GM12874 (cell line): ENCODE results near the gene UAP1L1.

Source experiments
- TF ChIP-seq, protein P1 (sequence below): IDR thresholded peaks from 2 replicates; pipeline ENCODE4 v1.5.1; 2011; ENCODE audit warnings: low read depth, mild to moderate bottlenecking, control low read depth, low read length, moderate library complexity; ENCODE audit not compliant: insufficient read depth

UAP1L1 gene

GRCh38 chr9:137044502-137045177, 32.7 kb upstream of the UAP1L1 start:
- TF ChIP-seq, protein P1, sequence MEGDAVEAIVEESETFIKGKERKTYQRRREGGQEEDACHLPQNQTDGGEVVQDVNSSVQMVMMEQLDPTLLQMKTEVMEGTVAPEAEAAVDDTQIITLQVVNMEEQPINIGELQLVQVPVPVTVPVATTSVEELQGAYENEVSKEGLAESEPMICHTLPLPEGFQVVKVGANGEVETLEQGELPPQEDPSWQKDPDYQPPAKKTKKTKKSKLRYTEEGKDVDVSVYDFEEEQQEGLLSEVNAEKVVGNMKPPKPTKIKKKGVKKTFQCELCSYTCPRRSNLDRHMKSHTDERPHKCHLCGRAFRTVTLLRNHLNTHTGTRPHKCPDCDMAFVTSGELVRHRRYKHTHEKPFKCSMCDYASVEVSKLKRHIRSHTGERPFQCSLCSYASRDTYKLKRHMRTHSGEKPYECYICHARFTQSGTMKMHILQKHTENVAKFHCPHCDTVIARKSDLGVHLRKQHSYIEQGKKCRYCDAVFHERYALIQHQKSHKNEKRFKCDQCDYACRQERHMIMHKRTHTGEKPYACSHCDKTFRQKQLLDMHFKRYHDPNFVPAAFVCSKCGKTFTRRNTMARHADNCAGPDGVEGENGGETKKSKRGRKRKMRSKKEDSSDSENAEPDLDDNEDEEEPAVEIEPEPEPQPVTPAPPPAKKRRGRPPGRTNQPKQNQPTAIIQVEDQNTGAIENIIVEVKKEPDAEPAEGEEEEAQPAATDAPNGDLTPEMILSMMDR, result no peak

DNA sequence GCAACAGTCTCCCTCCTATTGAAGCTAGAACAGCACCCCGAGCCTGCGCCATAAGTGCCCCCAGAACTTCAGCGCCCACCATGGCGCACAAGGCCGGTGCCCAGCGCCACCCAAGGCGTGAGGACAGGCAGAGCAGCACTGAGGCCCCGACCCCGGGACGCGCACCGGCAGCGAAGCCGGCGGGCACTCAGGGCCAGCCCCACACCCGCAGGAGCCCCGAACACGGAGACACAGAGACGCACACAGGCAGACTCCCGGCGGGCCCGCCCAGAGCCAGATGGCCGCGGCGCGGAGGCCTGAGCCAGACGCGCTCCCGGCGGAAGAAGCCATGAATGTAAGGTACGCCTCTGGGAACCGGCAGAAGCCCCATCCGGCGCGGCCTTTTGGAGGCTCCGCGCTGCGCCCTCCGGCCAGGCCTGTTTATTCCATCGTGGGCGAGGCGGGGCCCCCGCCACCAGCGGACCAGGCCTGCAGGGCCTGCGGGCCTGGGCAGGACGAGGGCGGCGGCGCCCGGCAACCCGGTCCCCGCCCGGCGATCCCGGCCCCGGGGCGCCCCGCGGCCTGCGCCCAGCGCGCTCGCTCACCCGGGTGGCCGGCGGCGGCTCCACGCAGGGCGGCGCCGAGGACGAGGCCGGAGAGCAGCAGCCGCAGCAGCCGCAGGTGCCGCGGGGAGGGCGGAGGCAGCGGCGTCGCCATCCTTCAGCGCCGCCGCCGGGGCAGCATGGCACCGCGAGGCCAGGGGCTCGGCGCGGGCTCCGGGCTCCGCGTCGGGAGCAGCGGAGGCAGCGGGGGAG, 31.8 kb upstream of the UAP1L1 start:
- TF ChIP-seq, protein P1, result no peak

GRCh38 chr9:137046088-137046787, 31.1 kb upstream of the UAP1L1 start, which contains the start of gene NPDC1:
NPDC1 (minus strand) TSS chr9:137046177; CDS start chr9:137045989, 188 bp downstream.
- TF ChIP-seq, protein P1, result peak; percentile 93

GRCh38 chr9:137048655-137049543, 28.4 kb upstream of the UAP1L1 start:
- TF ChIP-seq, protein P1, result no peak

DNA sequence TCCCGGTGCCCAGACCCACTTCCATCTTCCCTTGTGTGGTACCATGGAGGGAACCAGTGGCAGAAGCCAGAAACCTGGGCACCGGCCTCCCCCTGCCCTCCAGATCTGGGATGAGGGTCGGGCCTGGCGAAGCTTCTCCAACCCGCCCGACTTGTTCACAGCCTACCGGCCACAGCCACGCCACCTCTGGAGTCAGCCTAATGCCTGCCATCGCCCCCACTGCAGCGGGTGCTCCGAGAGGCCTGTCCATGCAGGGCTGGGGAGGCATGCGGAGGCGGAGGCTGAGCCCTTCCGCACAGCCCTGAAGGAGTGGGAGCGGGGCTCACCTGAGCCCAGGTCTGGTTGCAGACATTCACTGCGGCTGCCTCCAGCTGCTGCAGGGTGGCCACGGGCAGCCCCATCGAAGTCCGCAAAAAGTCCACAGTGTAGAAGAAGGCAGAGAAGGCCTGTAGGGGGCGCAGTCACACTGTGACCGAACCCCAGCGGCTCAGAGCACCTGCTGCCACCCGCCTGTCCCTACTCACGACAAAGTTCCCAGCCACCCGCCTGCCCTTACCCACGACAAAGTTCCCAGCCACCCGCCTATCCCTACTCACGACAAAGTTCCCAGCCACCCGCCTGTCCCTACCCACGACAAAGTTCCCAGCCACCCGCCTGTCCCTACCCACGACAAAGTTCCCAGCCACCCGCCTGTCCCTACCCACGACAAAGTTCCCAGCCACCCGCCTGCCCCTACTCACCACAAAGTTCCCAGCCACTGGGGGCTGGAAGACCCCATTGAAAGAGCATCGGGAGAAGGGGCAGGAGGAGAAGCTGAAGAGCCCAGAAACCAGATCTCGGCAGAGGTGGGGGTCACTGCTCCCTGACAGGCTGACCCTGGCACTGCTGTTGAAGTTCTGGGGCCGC, 27.5 kb upstream of the UAP1L1 start:
- TF ChIP-seq, protein P1, result peak; percentile 70

DNA sequence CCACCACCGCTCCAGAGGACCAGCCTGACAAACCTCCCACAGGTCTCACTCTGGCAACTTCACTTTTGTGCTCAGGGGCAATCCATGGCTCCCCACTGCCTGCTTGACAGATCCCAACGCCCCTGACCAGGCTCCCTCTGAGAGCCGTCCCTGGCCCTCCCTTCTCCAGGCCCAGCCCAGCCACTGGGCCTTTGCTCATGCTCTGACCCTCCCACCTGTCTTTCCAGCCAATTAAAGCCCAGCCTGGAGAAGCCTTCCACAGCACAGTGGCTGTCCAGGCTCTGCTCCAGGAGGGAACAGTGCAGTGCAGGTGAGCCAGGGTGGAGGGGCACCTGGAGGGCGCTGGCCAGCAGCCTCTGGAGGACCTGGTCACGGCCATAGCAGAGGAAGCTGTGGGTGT, 26.7 kb upstream of the UAP1L1 start:
- TF ChIP-seq, protein P1, result no peak
